GM23338 (cell line): ENCODE data around the gene SERPINB12. TPM values are rescaled to one million over a fixed set of nuclear protein-coding genes. Genes with fewer than 3 reads are reported as not detected.

Source experiments
- ATAC-seq: fragments of 200-7000 bp; cut with Tn5 transposase; 3 replicates; pipeline ENCODE4 v1.9.1; 2020
- DNase-seq: peaks from one replicate; pipeline ENCODE4 v3.0.0-alpha.2; 2015; ENCODE audit warnings: low spot score
- H2AFZ ChIP-seq: fragments of 200-600 bp; sonication (generic); 2 replicates; pipeline ENCODE4 v1.8.0; 2016; ENCODE audit warnings: antibody characterized with exemption, mild to moderate bottlenecking, moderate library complexity
- H3F3A ChIP-seq: fragments of 200-600 bp; sonication (generic); replicated peaks from 2 replicates; pipeline ENCODE4 v1.8.0; 2017; ENCODE audit warnings: antibody characterized with exemption, mixed run types, low read depth
- H3K27ac ChIP-seq: fragments of 200-600 bp; sonication (generic); 2 replicates; pipeline ENCODE4 v1.6.1; 2016; ENCODE audit warnings: low read depth
- H3K27me3 ChIP-seq: fragments of 200-600 bp; sonication (generic); 2 replicates; pipeline ENCODE4 v1.8.0; 2016; ENCODE audit warnings: mild to moderate bottlenecking, mixed run types, moderate library complexity; ENCODE audit not compliant: insufficient read depth
- H3K36me3 ChIP-seq: fragments of 200-600 bp; sonication (generic); 2 replicates; pipeline ENCODE4 v1.8.0; 2016; ENCODE audit warnings: mild to moderate bottlenecking; ENCODE audit not compliant: insufficient read depth
- H3K4me1 ChIP-seq: fragments of 200-600 bp; sonication (generic); 2 replicates; pipeline ENCODE4 v1.8.0; 2016; ENCODE audit warnings: mild to moderate bottlenecking, moderate library complexity; ENCODE audit not compliant: insufficient read depth
- H3K4me2 ChIP-seq: fragments of 200-600 bp; sonication (generic); 2 replicates; pipeline ENCODE4 v1.7.1; 2017; ENCODE audit warnings: mixed run types
- H3K4me3 ChIP-seq: fragments of 200-600 bp; sonication (generic); 2 replicates; pipeline ENCODE4 v1.6.1; 2016; ENCODE audit warnings: mixed run types
- H3K79me2 ChIP-seq: fragments of 200-600 bp; sonication (generic); replicated peaks from 2 replicates; pipeline ENCODE4 v1.8.0; 2017; ENCODE audit warnings: mild to moderate bottlenecking; ENCODE audit not compliant: insufficient read depth
- H3K9me2 ChIP-seq: fragments of 200-600 bp; sonication (generic); 2 replicates; pipeline ENCODE4 v1.8.0; 2017; ENCODE audit not compliant: insufficient read depth
- H4K20me1 ChIP-seq: fragments of 200-600 bp; sonication (generic); replicated peaks from 2 replicates; pipeline ENCODE4 v1.8.0; 2017; ENCODE audit warnings: mild to moderate bottlenecking; ENCODE audit not compliant: insufficient read depth
- H3K27ac Mint-ChIP-seq: 2 replicates; pipeline ENCODE4 v1.8.0; 2020; ENCODE audit warnings: inconsistent platforms, mild to moderate bottlenecking, moderate library complexity, mixed read lengths
- H3K27me3 Mint-ChIP-seq: 3 replicates; pipeline ENCODE4 v1.8.0; 2022; ENCODE audit warnings: low read depth, mild to moderate bottlenecking, moderate library complexity, mixed read lengths, inconsistent platforms; ENCODE audit not compliant: insufficient read depth, poor library complexity
- H3K36me3 Mint-ChIP-seq: 3 replicates; pipeline ENCODE4 v1.8.0; 2021; ENCODE audit warnings: low read depth, mild to moderate bottlenecking, inconsistent platforms, moderate library complexity, mixed read lengths
- H3K4me1 Mint-ChIP-seq: 3 replicates; pipeline ENCODE4 v1.8.0; 2020; ENCODE audit warnings: mild to moderate bottlenecking, inconsistent platforms, mixed read lengths
- H3K4me3 Mint-ChIP-seq: 3 replicates; pipeline ENCODE4 v1.8.0; 2021; ENCODE audit warnings: moderate library complexity, mild to moderate bottlenecking, inconsistent platforms, mixed read lengths
- H3K9me3 Mint-ChIP-seq: 3 replicates; pipeline ENCODE4 v1.8.0; 2020; ENCODE audit warnings: moderate library complexity, mild to moderate bottlenecking, inconsistent platforms, mixed read lengths
- NANOG ChIP-seq: IDR thresholded peaks from 2 replicates; pipeline ENCODE4 v1.6.1; 2016; ENCODE audit warnings: antibody characterized with exemption, borderline replicate concordance
- POLR2AphosphoS5 ChIP-seq: IDR thresholded peaks from 2 replicates; pipeline ENCODE4 v1.6.1; 2016; ENCODE audit warnings: antibody characterized with exemption, low read depth
- ZNF114 ChIP-seq: fragments of 250-450 bp; sonication (Bioruptor Pico); IDR thresholded peaks from 2 replicates; pipeline ENCODE4 v1.5.0; 2020; ENCODE audit warnings: mild to moderate bottlenecking, moderate library complexity
- polyA plus RNA-seq: library from polyadenylated mRNA; unstranded; fragments of >200 nt; fragmentation: Nextera tagmentation; extraction: Ambion mirVana; gene quantifications from 2 replicates; pipeline ENCODE4 v1.2.1, GENCODE V29; 2016
- total RNA-seq: library from RNA; depleted of rRNA; stranded (reverse); fragments of >200 nt; shearing (Covaris generic); gene quantifications from 2 replicates; pipeline ENCODE4 v1.2.3, GENCODE V29; 2014
- TF ChIP-seq, protein P1 (sequence below): IDR thresholded peaks from one replicate; pipeline ENCODE4 v1.6.1; 2018; ENCODE audit warnings: antibody characterized with exemption; ENCODE audit not compliant: unreplicated experiment
- TF ChIP-seq, protein P2 (sequence below), 2 experiments: fragments of 200-600 bp in 1 of 2; sonication (generic) in 1 of 2; conservative IDR thresholded peaks; 2 replicates each; pipeline versions ENCODE4 v1.5.1 to v1.6.1; 2016 to 2017; ENCODE audit warnings: antibody characterized with exemption in 2 of 2, low read depth in 2 of 2, mild to moderate bottlenecking in 2 of 2, moderate library complexity in 1 of 2
- TF ChIP-seq, protein P3 (sequence below): IDR thresholded peaks from 2 replicates; pipeline ENCODE4 v1.6.1; 2016; ENCODE audit warnings: antibody characterized with exemption

Gene SERPINB12
- total and polyA plus RNA-seq, 2 experiments from 2014 or later, result not detected

DNA sequence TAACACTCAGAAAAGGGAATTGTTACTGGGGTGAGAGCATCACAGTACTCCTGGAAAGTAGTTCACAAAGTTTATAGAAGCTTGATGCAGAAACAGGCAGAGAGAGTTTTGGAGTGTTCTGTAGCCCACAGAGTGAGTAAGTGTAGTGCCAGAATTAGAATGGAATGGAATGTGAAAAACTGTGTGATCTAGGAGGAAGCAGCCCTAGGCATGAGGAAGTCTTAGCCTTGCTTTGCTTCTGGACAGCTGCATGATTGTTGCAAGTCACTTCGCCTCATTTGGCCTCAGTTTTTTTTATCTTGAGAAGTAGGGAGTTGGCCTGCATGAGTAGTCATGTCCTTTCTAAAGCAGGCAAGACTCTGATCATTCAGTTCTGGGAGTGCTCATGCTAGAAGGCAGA, 10.9 kb downstream of the SERPINB12 start (continued):
- TF ChIP-seq, protein P1, sequence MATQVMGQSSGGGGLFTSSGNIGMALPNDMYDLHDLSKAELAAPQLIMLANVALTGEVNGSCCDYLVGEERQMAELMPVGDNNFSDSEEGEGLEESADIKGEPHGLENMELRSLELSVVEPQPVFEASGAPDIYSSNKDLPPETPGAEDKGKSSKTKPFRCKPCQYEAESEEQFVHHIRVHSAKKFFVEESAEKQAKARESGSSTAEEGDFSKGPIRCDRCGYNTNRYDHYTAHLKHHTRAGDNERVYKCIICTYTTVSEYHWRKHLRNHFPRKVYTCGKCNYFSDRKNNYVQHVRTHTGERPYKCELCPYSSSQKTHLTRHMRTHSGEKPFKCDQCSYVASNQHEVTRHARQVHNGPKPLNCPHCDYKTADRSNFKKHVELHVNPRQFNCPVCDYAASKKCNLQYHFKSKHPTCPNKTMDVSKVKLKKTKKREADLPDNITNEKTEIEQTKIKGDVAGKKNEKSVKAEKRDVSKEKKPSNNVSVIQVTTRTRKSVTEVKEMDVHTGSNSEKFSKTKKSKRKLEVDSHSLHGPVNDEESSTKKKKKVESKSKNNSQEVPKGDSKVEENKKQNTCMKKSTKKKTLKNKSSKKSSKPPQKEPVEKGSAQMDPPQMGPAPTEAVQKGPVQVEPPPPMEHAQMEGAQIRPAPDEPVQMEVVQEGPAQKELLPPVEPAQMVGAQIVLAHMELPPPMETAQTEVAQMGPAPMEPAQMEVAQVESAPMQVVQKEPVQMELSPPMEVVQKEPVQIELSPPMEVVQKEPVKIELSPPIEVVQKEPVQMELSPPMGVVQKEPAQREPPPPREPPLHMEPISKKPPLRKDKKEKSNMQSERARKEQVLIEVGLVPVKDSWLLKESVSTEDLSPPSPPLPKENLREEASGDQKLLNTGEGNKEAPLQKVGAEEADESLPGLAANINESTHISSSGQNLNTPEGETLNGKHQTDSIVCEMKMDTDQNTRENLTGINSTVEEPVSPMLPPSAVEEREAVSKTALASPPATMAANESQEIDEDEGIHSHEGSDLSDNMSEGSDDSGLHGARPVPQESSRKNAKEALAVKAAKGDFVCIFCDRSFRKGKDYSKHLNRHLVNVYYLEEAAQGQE, result no peak
- TF ChIP-seq POLR2AphosphoS5 (no peak), ZNF114 (CRISPR knock-in tag) (no peak)
- TF ChIP-seq, protein P2, sequence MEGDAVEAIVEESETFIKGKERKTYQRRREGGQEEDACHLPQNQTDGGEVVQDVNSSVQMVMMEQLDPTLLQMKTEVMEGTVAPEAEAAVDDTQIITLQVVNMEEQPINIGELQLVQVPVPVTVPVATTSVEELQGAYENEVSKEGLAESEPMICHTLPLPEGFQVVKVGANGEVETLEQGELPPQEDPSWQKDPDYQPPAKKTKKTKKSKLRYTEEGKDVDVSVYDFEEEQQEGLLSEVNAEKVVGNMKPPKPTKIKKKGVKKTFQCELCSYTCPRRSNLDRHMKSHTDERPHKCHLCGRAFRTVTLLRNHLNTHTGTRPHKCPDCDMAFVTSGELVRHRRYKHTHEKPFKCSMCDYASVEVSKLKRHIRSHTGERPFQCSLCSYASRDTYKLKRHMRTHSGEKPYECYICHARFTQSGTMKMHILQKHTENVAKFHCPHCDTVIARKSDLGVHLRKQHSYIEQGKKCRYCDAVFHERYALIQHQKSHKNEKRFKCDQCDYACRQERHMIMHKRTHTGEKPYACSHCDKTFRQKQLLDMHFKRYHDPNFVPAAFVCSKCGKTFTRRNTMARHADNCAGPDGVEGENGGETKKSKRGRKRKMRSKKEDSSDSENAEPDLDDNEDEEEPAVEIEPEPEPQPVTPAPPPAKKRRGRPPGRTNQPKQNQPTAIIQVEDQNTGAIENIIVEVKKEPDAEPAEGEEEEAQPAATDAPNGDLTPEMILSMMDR (conservative IDR thresholded peaks at IDR 0.05; ENCODE audit: low read depth in 2 of 2), result no peak

DNA sequence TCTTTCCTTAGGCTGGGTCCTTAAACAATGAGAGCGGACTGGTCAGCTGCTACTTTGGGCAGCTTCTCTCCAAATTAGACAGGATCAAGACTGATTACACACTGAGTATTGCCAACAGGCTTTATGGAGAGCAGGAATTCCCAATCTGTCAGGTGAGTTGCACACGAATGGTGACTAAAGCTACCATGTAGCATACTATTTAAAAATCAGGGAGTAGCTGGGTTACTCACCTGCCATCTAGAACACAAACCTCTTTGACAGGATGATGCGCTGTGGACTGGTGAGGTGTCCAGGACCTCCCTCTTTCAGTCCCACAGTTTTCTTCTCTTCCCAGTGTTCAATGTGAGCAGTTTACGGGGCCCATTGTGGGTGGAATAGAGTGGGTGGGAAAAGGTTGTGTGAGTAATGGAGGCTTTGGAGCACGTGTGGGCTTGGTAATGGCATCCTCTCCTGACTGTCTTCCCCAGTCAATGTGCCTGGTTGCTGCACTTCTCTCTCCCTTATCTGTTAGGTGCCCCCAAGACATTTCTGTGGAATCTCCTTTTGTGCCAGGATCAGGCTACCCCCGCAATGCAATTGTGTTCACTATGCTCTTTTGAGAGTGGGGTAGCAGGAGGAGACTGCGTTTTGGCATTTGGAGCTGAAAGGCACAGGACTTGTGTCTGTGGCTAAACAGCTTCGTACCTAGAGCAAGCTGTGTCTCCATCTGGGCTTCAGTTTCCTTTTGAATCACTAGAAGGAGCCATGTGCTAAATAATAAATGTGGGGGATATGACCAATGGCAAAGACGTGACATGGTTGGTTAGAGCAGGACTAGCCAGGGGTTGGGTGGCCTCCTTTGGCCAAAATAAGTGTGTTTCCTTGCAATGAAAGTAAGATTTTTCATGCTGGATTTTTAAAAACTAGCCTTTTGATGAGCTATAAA, 17.7 kb downstream of the SERPINB12 start:
- DNase-seq (no peak), ATAC-seq (no peak)
- no peak overlapping the region for H3K4me3 ChIP-seq
- Mint-ChIP-seq H3K4me3 (no peak overlapping the region), H3K27me3 (peaks cover 2% of the 10 kb centered on the region), H3K27ac (no peak overlapping the region), H3K9me3 (no peaks in the 10 kb centered on the region), H3K36me3 (no peaks in the 10 kb centered on the region), H3K4me1 (no peaks in the 10 kb centered on the region)
- no peaks in the 10 kb centered on the region for H3K79me2 ChIP-seq
- TF ChIP-seq, protein P3, sequence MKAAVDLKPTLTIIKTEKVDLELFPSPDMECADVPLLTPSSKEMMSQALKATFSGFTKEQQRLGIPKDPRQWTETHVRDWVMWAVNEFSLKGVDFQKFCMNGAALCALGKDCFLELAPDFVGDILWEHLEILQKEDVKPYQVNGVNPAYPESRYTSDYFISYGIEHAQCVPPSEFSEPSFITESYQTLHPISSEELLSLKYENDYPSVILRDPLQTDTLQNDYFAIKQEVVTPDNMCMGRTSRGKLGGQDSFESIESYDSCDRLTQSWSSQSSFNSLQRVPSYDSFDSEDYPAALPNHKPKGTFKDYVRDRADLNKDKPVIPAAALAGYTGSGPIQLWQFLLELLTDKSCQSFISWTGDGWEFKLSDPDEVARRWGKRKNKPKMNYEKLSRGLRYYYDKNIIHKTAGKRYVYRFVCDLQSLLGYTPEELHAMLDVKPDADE, result no peak
- TF ChIP-seq, protein P1, result no peak
- TF ChIP-seq POLR2AphosphoS5 (no peak), NANOG (no peak)
- no peaks in the 10 kb centered on the region for H3K4me1 ChIP-seq
- no peaks in the 10 kb centered on the region for H4K20me1 ChIP-seq
- no peak overlapping the region for H3K27ac ChIP-seq
- H3K9me2 ChIP-seq, result peaks cover 3% of the 10 kb centered on the region; the same call in 1 of the 2 replicates
- no peaks in the 10 kb centered on the region for H3F3A ChIP-seq
- no peak overlapping the region for H3K4me2 ChIP-seq
- no peaks in the 10 kb centered on the region for H3K36me3 ChIP-seq
- H2AFZ ChIP-seq, result no peak overlapping the region
- H3K27me3 ChIP-seq, result no peaks in the 10 kb centered on the region
